Measurements from ENCODE around the gene OOSP4B. TPM values are rescaled to one million over a fixed set of nuclear protein-coding genes. Genes with fewer than 3 reads are reported as not detected.

Gene OOSP4B
- total and polyA plus RNA-seq, 2 of the 8 experiments (the other 6 are each of a cell fraction or from before 2014, with no cell fraction given), result not detected

GRCh38 chr11:60005360-60005759, 11.6 kb upstream of the OOSP4B start (continued):
- TF ChIP-seq CHD7 (IDR thresholded peaks at IDR 0.05; ENCODE audit: insufficient replicate concordance, low read length), result no peak
- no peak for TF ChIP-seq POU5F1 (IDR thresholded peaks at IDR 0.05; ENCODE audit: low read depth, low read length)

All from H1 (cell line).